GM12878 (cell line): Measurements from ENCODE around the gene ADAP1. TPM values are rescaled to one million over a fixed set of nuclear protein-coding genes. Genes with fewer than 3 reads are reported as not detected.

Experiments used
- ATAC-seq: fragments of 200-7000 bp; cut with Tn5 transposase; 3 replicates; pipeline ENCODE4 v1.9.1; 2020; ENCODE audit warnings: mild to moderate bottlenecking, moderate library complexity
- BruUV-seq: library from RNA; stranded (reverse); fragments of 400-500 nt; replicated peaks from 2 replicates; lab custom pipeline; 2021; lab: Mats Ljungman, UMichigan
- CTCF ChIA-PET: fragments of 300-600 bp; sonication (Branson Sonifier 250); formaldehyde crosslinking; extraction: SDS; loops from one replicate; lab custom pipeline; 2021; ENCODE audit warnings: inconsistent platforms; lab: Yijun Ruan, JAX
- POLR2A ChIA-PET: fragments of 350-600 bp; formaldehyde crosslinking; extraction: SDS; loops from one replicate; lab custom pipeline; 2021; ENCODE audit warnings: inconsistent platforms; lab: Charles Lee
- RAD21 ChIA-PET: fragments of 300-600 bp; sonication (Branson Sonifier 250); formaldehyde crosslinking; loops from one replicate; lab custom pipeline; 2023; ENCODE audit warnings: antibody characterized with exemption; ENCODE audit not compliant: unreplicated experiment; lab: Charles Lee
- SMC1A ChIA-PET: fragments of 300-600 bp; sonication (Branson Sonifier 250); formaldehyde crosslinking; loops from one replicate; lab custom pipeline; 2023; ENCODE audit not compliant: unreplicated experiment, uncharacterized antibody; lab: Charles Lee
- DNase-seq: peaks from one replicate; pipeline ENCODE4 v3.0.0-alpha.2; 2011; ENCODE audit warnings: low read depth, low spot score
- FAIRE-seq: peaks from 3 replicates; lab custom pipeline; 2011; peaks lifted over from hg19 to GRCh38; lab: Jason Lieb, UNC
- H2AFZ ChIP-seq: 2 replicates; pipeline ENCODE4 v1.6.0; 2011; ENCODE audit warnings: low read depth, low read length, control low read depth; ENCODE audit not compliant: control insufficient read depth
- H3K27ac ChIP-seq: 2 replicates; pipeline ENCODE4 v1.5.1; 2011; ENCODE audit warnings: control low read depth; ENCODE audit not compliant: control insufficient read depth, insufficient read depth
- H3K27me3 ChIP-seq, 2 experiments: replicated peaks in 1 of 2; 2 replicates each; pipeline versions ENCODE4 v1.6.0 to v1.6.1; 2011; ENCODE audit warnings: low read length in 1 of 2; ENCODE audit not compliant: control insufficient read depth in 2 of 2, insufficient read depth in 2 of 2
- H3K36me3 ChIP-seq, 2 experiments: 2 replicates each; pipeline ENCODE4 v1.5.1; 2011; ENCODE audit warnings: low read length in 1 of 2; ENCODE audit not compliant: control insufficient read depth in 2 of 2, insufficient read depth in 2 of 2
- H3K4me1 ChIP-seq: 2 replicates; pipeline ENCODE4 v1.6.1; 2011; ENCODE audit warnings: mild to moderate bottlenecking, low read length, moderate library complexity, mixed read lengths; ENCODE audit not compliant: control insufficient read depth, insufficient read depth
- H3K4me2 ChIP-seq: 2 replicates; pipeline ENCODE4 v1.6.0; 2011; ENCODE audit warnings: control low read depth; ENCODE audit not compliant: control insufficient read depth, insufficient read depth
- H3K4me3 ChIP-seq: fragments of 200-600 bp; sonication (generic); 2 replicates; pipeline ENCODE4 v1.5.1; 2016
- H3K79me2 ChIP-seq: 2 replicates; pipeline ENCODE4 v1.6.0; 2011; ENCODE audit warnings: low read length; ENCODE audit not compliant: control insufficient read depth, insufficient read depth
- H3K9ac ChIP-seq: 2 replicates; pipeline ENCODE4 v1.8.0; 2011; ENCODE audit warnings: low read length, control low read depth, mixed read lengths; ENCODE audit not compliant: control insufficient read depth, insufficient read depth
- H3K9me3 ChIP-seq: replicated peaks from 3 replicates; pipeline ENCODE4 v1.5.1; 2011; ENCODE audit warnings: mild to moderate bottlenecking, low read length; ENCODE audit not compliant: control insufficient read depth, insufficient read depth
- H4K20me1 ChIP-seq: 2 replicates; pipeline ENCODE4 v1.6.0; 2011; ENCODE audit not compliant: control insufficient read depth, insufficient read depth
- ASH2L ChIP-seq: fragments of 300-600, 200-600 bp; sonication (generic); IDR thresholded peaks from 2 replicates; pipeline ENCODE4 v1.6.1; 2017; ENCODE audit warnings: low read depth, mild to moderate bottlenecking, borderline replicate concordance
- BMI1 ChIP-seq: fragments of 450-650 bp; IDR thresholded peaks from 2 replicates; pipeline ENCODE4 v1.6.1; 2016; ENCODE audit warnings: mild to moderate bottlenecking, moderate library complexity, borderline replicate concordance
- CREB1 ChIP-seq: IDR thresholded peaks from 2 replicates; pipeline ENCODE4 v1.6.1; 2012; ENCODE audit warnings: low read depth, mild to moderate bottlenecking, inconsistent platforms
- EGR1 ChIP-seq, 2 experiments: IDR thresholded peaks; 1 replicate in 1 of 2; 2 replicates in 1 of 2; pipeline ENCODE4 v1.6.1; 2011 to 2012; ENCODE audit warnings: low read depth in 2 of 2, low read length in 2 of 2, borderline replicate concordance in 1 of 2, mild to moderate bottlenecking in 1 of 2, moderate library complexity in 1 of 2
- FOS ChIP-seq: IDR thresholded peaks from 3 replicates; pipeline ENCODE4 v1.6.1; 2011; ENCODE audit warnings: borderline replicate concordance; ENCODE audit not compliant: insufficient read length; ENCODE audit errors: extremely low read depth
- HDGF ChIP-seq: fragments of 450-650 bp; IDR thresholded peaks from 2 replicates; pipeline ENCODE4 v1.6.1; 2016; ENCODE audit warnings: antibody characterized with exemption
- IKZF1 ChIP-seq: fragments of 450-650 bp; conservative IDR thresholded peaks from 2 replicates; pipeline ENCODE4 v1.6.1; 2017; ENCODE audit warnings: antibody characterized with exemption, mild to moderate bottlenecking
- KAT2A ChIP-seq: conservative IDR thresholded peaks from 2 replicates; pipeline ENCODE4 v1.6.1; 2011; ENCODE audit warnings: low read depth, low read length; ENCODE audit not compliant: control insufficient read depth
- LARP7 ChIP-seq: fragments of 450-650 bp; IDR thresholded peaks from 2 replicates; pipeline ENCODE4 v1.6.1; 2017; ENCODE audit warnings: mild to moderate bottlenecking
- NFYB ChIP-seq: IDR thresholded peaks from 2 replicates; pipeline ENCODE4 v1.6.1; 2011; ENCODE audit warnings: low read depth, mild to moderate bottlenecking, low read length, improper control_type of control experiment, moderate library complexity; ENCODE audit not compliant: insufficient read depth
- POLR2AphosphoS5 ChIP-seq: IDR thresholded peaks from 2 replicates; pipeline ENCODE4 v1.6.1; 2011; ENCODE audit warnings: mild to moderate bottlenecking, low read length, inconsistent platforms
- RAD21 ChIP-seq: IDR thresholded peaks from 2 replicates; pipeline ENCODE4 v1.6.1; 2011; ENCODE audit warnings: mild to moderate bottlenecking, low read depth, low read length, moderate library complexity; ENCODE audit not compliant: insufficient read depth
- STAT3 ChIP-seq: IDR thresholded peaks from 2 replicates; pipeline ENCODE4 v1.6.1; 2011; ENCODE audit warnings: low read depth, low read length, improper control_type of control experiment
- YY1 ChIP-seq: IDR thresholded peaks from 2 replicates; pipeline ENCODE4 v1.6.1; 2011; ENCODE audit warnings: low read depth, mild to moderate bottlenecking, low read length
- ZNF207 ChIP-seq: fragments of 450-650 bp; IDR thresholded peaks from 2 replicates; pipeline ENCODE4 v1.6.1; 2014; ENCODE audit warnings: antibody characterized with exemption, mild to moderate bottlenecking, borderline replicate concordance
- ZNF217 ChIP-seq: fragments of 450-650 bp; IDR thresholded peaks from 2 replicates; pipeline ENCODE4 v1.6.1; 2017; ENCODE audit warnings: antibody characterized with exemption, mild to moderate bottlenecking
- ZNF274 ChIP-seq: IDR thresholded peaks from one replicate; pipeline ENCODE4 v1.8.0; 2011; ENCODE audit not compliant: insufficient read length, insufficient read depth
- ZNF384 ChIP-seq: IDR thresholded peaks from 2 replicates; pipeline ENCODE4 v1.6.1; 2012; ENCODE audit warnings: low read depth, mild to moderate bottlenecking, low read length, improper control_type of control experiment, borderline replicate concordance
- ZZZ3 ChIP-seq: IDR thresholded peaks from 2 replicates; pipeline ENCODE4 v1.6.1; 2011; ENCODE audit warnings: low read depth; ENCODE audit not compliant: control insufficient read depth, insufficient read length
- WGBS: methylation state at CpG from one replicate; pipeline ENCODE4 v1.1.6; 2016; ENCODE audit warnings: low lambda C conversion rate; ENCODE audit not compliant: insufficient replicate concordance, insufficient coverage; ENCODE audit errors: missing lambda C conversion rate; 5-methylcytosine and 5-hydroxymethylcytosine counted together
- in situ Hi-C: fragments of 300-500 bp; cut with MboI; formaldehyde crosslinking; loops from 9 replicates; pipeline ENCODE4 v1.14.3; 2018; ENCODE audit warnings: mixed read lengths
- intact Hi-C: fragments of 100-400 bp; cut with micrococcal nuclease; formaldehyde crosslinking; loops from one replicate; pipeline ENCODE4 v1.14.2; 2022; ENCODE audit not compliant: unreplicated experiment
- polyA plus RNA-seq, 11 experiments: library from polyadenylated mRNA; depleted of rRNA in 4 of 11; unstranded in 6 of 11; stranded (reverse) in 5 of 11; fragments of >200 nt; fragmentation: Nextera tagmentation in 4 of 11; fragmentation: Illumina TruSeq in 1 of 11; extraction: Ambion mirVana in 4 of 11; extraction: Trizol in 1 of 11; gene quantifications; 1 replicate in 1 of 11; 2 replicates in 10 of 11; pipeline versions ENCODE4 v1.2.1 to v1.2.3, GENCODE V29; 2011 to 2016; ENCODE audit warnings: inconsistent platforms in 2 of 11, missing spikeins in 2 of 11, low read depth in 1 of 11
- total RNA-seq, 4 experiments: library from RNA; depleted of rRNA in 3 of 4; stranded (reverse); fragments of >200 nt in 3 of 4; fragmentation: Illumina TruSeq in 1 of 4; extraction: Trizol in 1 of 4; gene quantifications; 2 replicates each; pipeline versions ENCODE4 v1.2.1 to v1.2.3, GENCODE V29; 2013 to 2021
- TF ChIP-seq, protein P1 (sequence below): fragments of 450-650 bp; IDR thresholded peaks from 2 replicates; pipeline ENCODE4 v1.6.1; 2018; ENCODE audit warnings: mild to moderate bottlenecking, low read depth, moderate library complexity; ENCODE audit not compliant: partially characterized antibody

Gene ADAP1
- total and polyA plus RNA-seq, 10 of the 15 experiments (the other 5 are each of a cell fraction or from before 2014, with no cell fraction given), result 0.22 to 44.2 (median 22.0) TPM; not detected in 1

DNA sequence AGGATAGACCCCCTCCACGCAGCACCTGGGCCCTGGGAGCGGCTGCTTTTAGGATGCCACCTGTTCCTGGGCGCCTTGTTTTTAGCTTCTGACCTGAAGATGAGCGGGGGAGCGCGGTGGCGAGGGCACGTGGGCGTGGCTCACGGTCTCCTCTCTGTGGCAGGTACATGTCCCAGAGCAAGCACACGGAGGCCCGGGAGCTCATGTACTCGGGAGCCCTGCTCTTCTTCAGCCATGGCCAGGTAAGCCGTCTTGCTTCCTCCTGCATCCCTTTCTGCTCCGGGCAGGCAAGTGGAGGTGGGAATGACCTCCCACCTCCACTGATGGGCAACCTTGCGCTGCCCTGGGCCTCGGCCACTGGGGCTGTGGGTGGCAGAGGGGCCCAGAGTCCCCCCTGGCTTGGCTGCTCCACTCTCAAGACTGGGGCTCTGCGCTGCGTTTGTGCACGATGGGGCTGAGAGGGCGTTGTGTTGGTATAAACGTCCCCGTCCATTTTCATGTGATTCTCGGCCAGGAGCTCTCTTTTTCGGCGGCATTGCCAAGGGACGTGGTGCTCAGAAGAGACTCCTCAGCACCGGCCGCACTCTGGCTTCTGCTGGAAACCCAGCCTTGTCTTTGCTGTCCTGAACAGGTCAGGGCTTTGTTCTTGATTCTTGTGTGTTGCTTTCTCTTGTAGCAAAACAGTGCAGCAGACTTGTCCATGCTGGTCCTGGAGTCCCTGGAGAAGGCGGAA lies 68.4 kb downstream of the ADAP1 start:
- intact Hi-C loops, result no loop called here
- WGBS, result 87% methylated on average over 30 of the region's 30 CpGs
- in situ Hi-C loops, result no loop called here
- Histone ChIP-seq H3K36me3 (peaks cover 5 to 33% of the 10 kb centered on the region in 2 experiments; a peak in 3 of 4 replicates), H3K4me3 (no peak overlapping the region), H3K9ac (no peak overlapping the region), H3K27me3 (no peaks in the 10 kb centered on the region), H3K27ac (no peak overlapping the region), H3K4me2 (no peak overlapping the region), H2AFZ (no peak overlapping the region), H3K79me2 (peaks cover 31% of the 10 kb centered on the region), H4K20me1 (peaks cover 3% of the 10 kb centered on the region; the same call in 1 of the 2 replicates), H3K9me3 (no peaks in the 10 kb centered on the region; the same call in 2 of the 3 replicates), H3K4me1 (no peaks in the 10 kb centered on the region)
- no TSS peak for BruUV-seq
- ChIA-PET SMC1A (no interaction called here), RAD21 (no interaction called here), POLR2A (no interaction called here), CTCF (no interaction called here)
- ATAC-seq, result no peak
- TF ChIP-seq ZNF384 (no peak), ZNF274 (no peak), HDGF (no peak), ZNF217 (no peak), KAT2A (no peak), BMI1 (no peak), CREB1 (no peak), ZZZ3 (no peak), YY1 (no peak), POLR2AphosphoS5 (no peak), LARP7 (no peak), RAD21 (no peak), STAT3 (no peak), ASH2L (no peak), EGR1 (IDR thresholded peaks at IDR 0.05; ENCODE audit: borderline replicate concordance in 1 of 2, low read depth in 2 of 2, low read length in 2 of 2) (no peak), FOS (no peak), IKZF1 (no peak), ZNF207 (no peak), NFYB (no peak)
- TF ChIP-seq, protein P1, sequence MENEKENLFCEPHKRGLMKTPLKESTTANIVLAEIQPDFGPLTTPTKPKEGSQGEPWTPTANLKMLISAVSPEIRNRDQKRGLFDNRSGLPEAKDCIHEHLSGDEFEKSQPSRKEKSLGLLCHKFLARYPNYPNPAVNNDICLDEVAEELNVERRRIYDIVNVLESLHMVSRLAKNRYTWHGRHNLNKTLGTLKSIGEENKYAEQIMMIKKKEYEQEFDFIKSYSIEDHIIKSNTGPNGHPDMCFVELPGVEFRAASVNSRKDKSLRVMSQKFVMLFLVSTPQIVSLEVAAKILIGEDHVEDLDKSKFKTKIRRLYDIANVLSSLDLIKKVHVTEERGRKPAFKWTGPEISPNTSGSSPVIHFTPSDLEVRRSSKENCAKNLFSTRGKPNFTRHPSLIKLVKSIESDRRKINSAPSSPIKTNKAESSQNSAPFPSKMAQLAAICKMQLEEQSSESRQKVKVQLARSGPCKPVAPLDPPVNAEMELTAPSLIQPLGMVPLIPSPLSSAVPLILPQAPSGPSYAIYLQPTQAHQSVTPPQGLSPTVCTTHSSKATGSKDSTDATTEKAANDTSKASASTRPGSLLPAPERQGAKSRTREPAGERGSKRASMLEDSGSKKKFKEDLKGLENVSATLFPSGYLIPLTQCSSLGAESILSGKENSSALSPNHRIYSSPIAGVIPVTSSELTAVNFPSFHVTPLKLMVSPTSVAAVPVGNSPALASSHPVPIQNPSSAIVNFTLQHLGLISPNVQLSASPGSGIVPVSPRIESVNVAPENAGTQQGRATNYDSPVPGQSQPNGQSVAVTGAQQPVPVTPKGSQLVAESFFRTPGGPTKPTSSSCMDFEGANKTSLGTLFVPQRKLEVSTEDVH, result no peak
- no peak for FAIRE-seq
- no peak for DNase-seq
